Measurements from ENCODE around the gene TRMT6.

DNA sequence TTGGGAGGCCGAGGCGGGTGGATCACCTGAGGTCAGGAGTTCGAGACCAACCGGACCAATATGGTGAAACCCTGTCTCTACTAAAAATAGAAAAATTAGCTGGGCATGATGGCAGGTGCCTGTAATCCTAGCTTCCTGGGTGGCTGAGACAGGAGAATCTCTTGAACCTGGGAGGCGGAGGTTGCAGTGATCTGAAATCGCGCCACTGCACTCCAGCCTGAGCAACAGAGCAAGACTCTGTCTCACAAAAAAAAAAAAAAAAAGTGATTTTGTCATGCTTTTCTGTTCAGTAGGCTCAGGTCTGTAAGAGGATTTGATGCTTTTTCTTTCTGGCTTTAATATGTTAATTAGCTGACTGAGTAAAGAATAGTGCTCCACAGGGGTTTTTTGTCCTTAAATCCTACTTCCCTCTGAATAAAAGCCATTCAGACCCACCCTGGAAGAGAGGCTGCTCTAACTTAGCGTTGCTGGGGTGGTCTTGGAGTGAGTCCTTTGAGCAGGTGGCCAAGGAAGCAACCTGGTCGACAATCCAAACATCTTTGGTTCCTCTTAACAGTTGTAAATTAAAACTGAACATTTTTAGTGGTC is 19.1 kb upstream of the TRMT6 start:
- TF ChIP-seq, protein P1, sequence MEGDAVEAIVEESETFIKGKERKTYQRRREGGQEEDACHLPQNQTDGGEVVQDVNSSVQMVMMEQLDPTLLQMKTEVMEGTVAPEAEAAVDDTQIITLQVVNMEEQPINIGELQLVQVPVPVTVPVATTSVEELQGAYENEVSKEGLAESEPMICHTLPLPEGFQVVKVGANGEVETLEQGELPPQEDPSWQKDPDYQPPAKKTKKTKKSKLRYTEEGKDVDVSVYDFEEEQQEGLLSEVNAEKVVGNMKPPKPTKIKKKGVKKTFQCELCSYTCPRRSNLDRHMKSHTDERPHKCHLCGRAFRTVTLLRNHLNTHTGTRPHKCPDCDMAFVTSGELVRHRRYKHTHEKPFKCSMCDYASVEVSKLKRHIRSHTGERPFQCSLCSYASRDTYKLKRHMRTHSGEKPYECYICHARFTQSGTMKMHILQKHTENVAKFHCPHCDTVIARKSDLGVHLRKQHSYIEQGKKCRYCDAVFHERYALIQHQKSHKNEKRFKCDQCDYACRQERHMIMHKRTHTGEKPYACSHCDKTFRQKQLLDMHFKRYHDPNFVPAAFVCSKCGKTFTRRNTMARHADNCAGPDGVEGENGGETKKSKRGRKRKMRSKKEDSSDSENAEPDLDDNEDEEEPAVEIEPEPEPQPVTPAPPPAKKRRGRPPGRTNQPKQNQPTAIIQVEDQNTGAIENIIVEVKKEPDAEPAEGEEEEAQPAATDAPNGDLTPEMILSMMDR (IDR thresholded peaks at IDR 0.05): no peak
- TF ChIP-seq POLR2A (IDR thresholded peaks at IDR 0.05) (no peak), EP300 (IDR thresholded peaks at IDR 0.05) (no peak), POLR2AphosphoS5 (IDR thresholded peaks at IDR 0.05) (no peak)

Data from sigmoid colon (tissue), 4 donors.